NB4 (cell line): ENCODE measurements around the gene SLC17A7.
"Not testable (repeated sequence)": the region's sequence is repeated elsewhere in the genome, so short reads cannot be mapped to it uniquely, and the experiment has no call there.

ENCODE experiments used
- DNase-seq: peaks from one replicate; pipeline ENCODE4 v3.0.0; 2010; ENCODE audit warnings: low read depth
- H3K4me3 ChIP-seq: one replicate; pipeline ENCODE4 v1.5.1; 2011; ENCODE audit warnings: mild to moderate bottlenecking, low read depth, low read length, moderate library complexity
- CTCF ChIP-seq: IDR thresholded peaks from one replicate; pipeline ENCODE4 v1.5.1; 2012; ENCODE audit warnings: low read depth, low read length
- MAX ChIP-seq: IDR thresholded peaks from 2 replicates; pipeline ENCODE4 v1.6.1; 2011; ENCODE audit warnings: low read depth, low read length
- MYC ChIP-seq: IDR thresholded peaks from 2 replicates; pipeline ENCODE4 v1.6.1; 2011; ENCODE audit warnings: low read depth, low read length
- POLR2A ChIP-seq: IDR thresholded peaks from 2 replicates; pipeline ENCODE4 v1.6.1; 2011; ENCODE audit warnings: mild to moderate bottlenecking; ENCODE audit not compliant: insufficient read length; ENCODE audit errors: extremely low read depth

Gene SLC17A7

GRCh38 chr19:49475995-49476880, 34.9 kb upstream of the SLC17A7 start:
- peak; percentile 67 for DNase-seq
- no peak; the same call in 1 of the 2 replicates for TF ChIP-seq MYC
- TF ChIP-seq POLR2A, result no peak
- no peak for TF ChIP-seq MAX
- TF ChIP-seq CTCF, result peak; percentile 72
- no peak overlapping the region for H3K4me3 ChIP-seq

GRCh38 chr19:49475191-49475917, 34.0 kb upstream of the SLC17A7 start:
- TF ChIP-seq POLR2A (no peak), MYC (no peak), CTCF (no peak), MAX (no peak)
- no peak overlapping the region for H3K4me3 ChIP-seq
- no peak for DNase-seq

GRCh38 chr19:49474542-49474924, 33.2 kb upstream of the SLC17A7 start:
- no peak overlapping the region for H3K4me3 ChIP-seq
- no peak for DNase-seq
- TF ChIP-seq CTCF (no peak), MYC (no peak)

- peak within 1 kb of the TSS; percentile 55 for H3K4me3 ChIP-seq
- peak; percentile 27; the same call in 1 of the 2 replicates for TF ChIP-seq MAX
- TF ChIP-seq POLR2A, result no peak
- TF ChIP-seq CTCF, result peak; percentile 90
- no peak for TF ChIP-seq MYC
- peak; percentile 86 for DNase-seq
Observed at GRCh38 chr19:49473868-49474541, 32.7 kb upstream of the SLC17A7 start, which contains the start of gene FLT3LG. FLT3LG (plus strand) TSS chr19:49474215; CDS start chr19:49474640, 425 bp downstream.

GRCh38 chr19:49473501-49473867, 32.2 kb upstream of the SLC17A7 start:
- H3K4me3 ChIP-seq, result peak overlapping the region; percentile 21

GRCh38 chr19:49472936-49473335, 31.6 kb upstream of the SLC17A7 start:
- no peak for DNase-seq
- TF ChIP-seq POLR2A, result no peak
- TF ChIP-seq MAX, result no peak
- TF ChIP-seq CTCF, result no peak
- TF ChIP-seq MYC, result no peak
- no peak overlapping the region for H3K4me3 ChIP-seq

More at GRCh38 chr19:49473501-49473867, 32.2 kb upstream of the SLC17A7 start:
- DNase-seq, result not testable (repeated sequence)
